HepG2 (cell line): ENCODE results near the gene KCNQ2. TPM values are rescaled to one million over a fixed set of nuclear protein-coding genes. Genes with fewer than 3 reads are reported as not detected.

Experiments
- ATAC-seq: fragments of 200-7000 bp; cut with Tn5 transposase; 3 replicates; pipeline ENCODE4 v1.9.1; 2020; ENCODE audit warnings: mild to moderate bottlenecking, moderate library complexity
- BruUV-seq: library from RNA; stranded (reverse); fragments of 400-500 nt; replicated peaks from 2 replicates; lab custom pipeline; 2021; lab: Mats Ljungman, UMichigan
- CTCF ChIA-PET: fragments of 300-600 bp; formaldehyde crosslinking; extraction: SDS; loops from one replicate; lab custom pipeline; 2021; ENCODE audit warnings: low total read pairs, inconsistent platforms, low intra/inter-chr PET ratio; lab: Yijun Ruan, JAX
- POLR2A ChIA-PET: fragments of 350-600 bp; sonication (Branson Sonifier 250); formaldehyde crosslinking; loops from one replicate; lab custom pipeline; 2020; ENCODE audit warnings: antibody characterized with exemption, inconsistent platforms; lab: Yijun Ruan, JAX
- DNase-seq: peaks from one replicate; pipeline ENCODE4 v3.0.0-alpha.2; 2015; ENCODE audit warnings: low spot score
- FAIRE-seq: peaks from 3 replicates; lab custom pipeline; 2011; peaks lifted over from hg19 to GRCh38; lab: Jason Lieb, UNC
- H2AFZ ChIP-seq: one replicate; pipeline ENCODE4 v1.6.1; 2011; ENCODE audit warnings: low read length, inconsistent platforms
- H3K27ac ChIP-seq: fragments of 300-600 bp; 3 replicates; pipeline ENCODE4 v1.8.0; 2011; ENCODE audit warnings: mixed run types, mild to moderate bottlenecking, mixed read lengths, low read length, inconsistent platforms; ENCODE audit not compliant: insufficient read depth; ENCODE audit errors: extremely low read length
- H3K27me3 ChIP-seq, 2 experiments: fragments of 200-600 bp in 1 of 2; 2 replicates in 1 of 2; 3 replicates in 1 of 2; pipeline versions ENCODE4 v1.6.0 to v1.8.0; 2011; ENCODE audit warnings: low read length in 2 of 2, mild to moderate bottlenecking in 2 of 2, moderate library complexity in 2 of 2, inconsistent platforms in 1 of 2; ENCODE audit not compliant: insufficient read depth in 2 of 2, control insufficient read depth in 1 of 2
- H3K36me3 ChIP-seq, 2 experiments: fragments of 200-600 bp in 1 of 2; replicated peaks in 1 of 2; 2 replicates in 1 of 2; 3 replicates in 1 of 2; pipeline versions ENCODE4 v1.5.1 to v1.8.0; 2011; ENCODE audit warnings: low read length in 2 of 2, inconsistent platforms in 1 of 2; ENCODE audit not compliant: insufficient read depth in 2 of 2, control insufficient read depth in 1 of 2
- H3K4me1 ChIP-seq: 2 replicates; pipeline ENCODE4 v1.5.1; 2012; ENCODE audit warnings: low read length, inconsistent platforms; ENCODE audit not compliant: insufficient read depth
- H3K4me2 ChIP-seq: 2 replicates; pipeline ENCODE4 v1.6.0; 2011; ENCODE audit warnings: low read depth, low read length, inconsistent platforms
- H3K4me3 ChIP-seq, 3 experiments: fragments of 200-600 bp in 1 of 3; sonication (generic), shearing (Covaris generic) in 1 of 3; replicated peaks in 1 of 3; 2 replicates each; pipeline ENCODE4 v1.5.1; 2011 to 2016; ENCODE audit warnings: low read length in 3 of 3, inconsistent platforms in 2 of 3, low read depth in 2 of 3, mild to moderate bottlenecking in 2 of 3, control low read depth in 1 of 3, mixed read lengths in 1 of 3; ENCODE audit not compliant: insufficient read depth in 1 of 3
- H3K79me2 ChIP-seq: one replicate; pipeline ENCODE4 v1.6.1; 2011; ENCODE audit warnings: low read length, inconsistent platforms; ENCODE audit not compliant: insufficient read depth
- H3K9ac ChIP-seq: 2 replicates; pipeline ENCODE4 v1.6.0; 2011; ENCODE audit warnings: mild to moderate bottlenecking, low read depth, low read length, inconsistent platforms; ENCODE audit not compliant: insufficient read depth
- H3K9me3 ChIP-seq: 2 replicates; pipeline ENCODE4 v1.5.1; 2012; ENCODE audit warnings: mild to moderate bottlenecking, low read length
- H4K20me1 ChIP-seq: 2 replicates; pipeline ENCODE4 v1.6.0; 2011; ENCODE audit warnings: inconsistent platforms, mild to moderate bottlenecking, low read length, moderate library complexity; ENCODE audit not compliant: insufficient read depth
- CREM ChIP-seq, 2 experiments: sonication (generic) in 1 of 2; formaldehyde crosslinking in 1 of 2; IDR thresholded peaks; 2 replicates each; pipeline versions ENCODE4 v1.4.0 to v1.6.1; 2016 to 2020; ENCODE audit warnings: antibody characterized with exemption in 1 of 2, mild to moderate bottlenecking in 1 of 2, missing genetic modification reagents in 1 of 2
- DNMT1 ChIP-seq: sonication (generic); formaldehyde crosslinking; IDR thresholded peaks from 2 replicates; pipeline ENCODE4 v1.5.1; 2020; ENCODE audit warnings: mild to moderate bottlenecking, missing genetic modification reagents
- EED ChIP-seq: sonication (generic); formaldehyde crosslinking; IDR thresholded peaks from 2 replicates; pipeline ENCODE4 v1.5.0; 2020; ENCODE audit warnings: mild to moderate bottlenecking, missing genetic modification reagents
- EZH2 ChIP-seq: conservative IDR thresholded peaks from 2 replicates; pipeline ENCODE4 v1.6.1; 2012; ENCODE audit warnings: mild to moderate bottlenecking, low read depth, low read length, moderate library complexity
- JDP2 ChIP-seq: sonication (generic); formaldehyde crosslinking; IDR thresholded peaks from 2 replicates; pipeline ENCODE4 v1.8.1; 2022; ENCODE audit warnings: missing genetic modification reagents, borderline replicate concordance
- JUNB ChIP-seq: sonication (generic); formaldehyde crosslinking; IDR thresholded peaks from 2 replicates; pipeline ENCODE4 v1.8.0; 2022; ENCODE audit warnings: missing genetic modification reagents, mild to moderate bottlenecking, borderline replicate concordance
- TP53 ChIP-seq: sonication (generic); formaldehyde crosslinking; conservative IDR thresholded peaks from 2 replicates; pipeline ENCODE4 v1.4.0; 2020; ENCODE audit warnings: missing genetic modification reagents
- ZNF556 ChIP-seq: sonication (generic); formaldehyde crosslinking; IDR thresholded peaks from 2 replicates; pipeline ENCODE4 v1.4.0; 2020; ENCODE audit warnings: mild to moderate bottlenecking, missing genetic modification reagents, borderline replicate concordance
- ZNF7 ChIP-seq: IDR thresholded peaks from 2 replicates; pipeline ENCODE4 v1.6.1; 2016; ENCODE audit warnings: missing biosample characterization, missing genetic modification reagents
- WGBS: methylation state at CpG from one replicate; pipeline ENCODE4 v1.1.6; 2017; ENCODE audit warnings: low lambda C conversion rate; 5-methylcytosine and 5-hydroxymethylcytosine counted together
- in situ Hi-C: cut with HindIII; loops from 2 replicates; pipeline ENCODE4 v1.10.0; 2017; ENCODE audit warnings: low pct_unique_long_range_greater_than_20kb; ENCODE audit not compliant: extremely low pct_ligation_motif_present
- intact Hi-C: fragments of 100-400 bp; cut with micrococcal nuclease; formaldehyde crosslinking; loops from one replicate; pipeline ENCODE4 v1.10.0; 2022; ENCODE audit not compliant: unreplicated experiment
- polyA plus RNA-seq, 8 experiments: library from polyadenylated mRNA; depleted of rRNA in 3 of 8; stranded (reverse) in 7 of 8; unstranded in 1 of 8; fragments of >200 nt; fragmentation: Illumina TruSeq in 4 of 8; extraction: Trizol in 4 of 8; gene quantifications; 2 replicates each; pipeline versions ENCODE4 v1.2.1 to v1.2.3, GENCODE V29; 2011 to 2016; ENCODE audit warnings: low read depth in 4 of 8, missing spikeins in 1 of 8, mixed read lengths in 1 of 8; ENCODE audit not compliant: insufficient read depth in 1 of 8
- total RNA-seq, 5 experiments: library from RNA; depleted of rRNA; stranded (reverse); fragments of >200 nt; fragmentation: Illumina TruSeq; extraction: Trizol; gene quantifications; 2 replicates each; pipeline ENCODE4 v1.2.3, GENCODE V29; 2016; ENCODE audit warnings: low read depth in 1 of 5

KCNQ2 gene
- total and polyA plus RNA-seq, 2 of the 13 experiments (the other 11 are each of a cell fraction or from before 2014, with no cell fraction given) = not detected

- no peak for FAIRE-seq
- CTCF ChIA-PET = no interaction called here
- peaks cover 75 to 97% of the 10 kb centered on the region in 2 experiments for H3K27me3 ChIP-seq
Observed at GRCh38 chr20:63418617-63419016, 53.8 kb downstream of the KCNQ2 start.

DNA sequence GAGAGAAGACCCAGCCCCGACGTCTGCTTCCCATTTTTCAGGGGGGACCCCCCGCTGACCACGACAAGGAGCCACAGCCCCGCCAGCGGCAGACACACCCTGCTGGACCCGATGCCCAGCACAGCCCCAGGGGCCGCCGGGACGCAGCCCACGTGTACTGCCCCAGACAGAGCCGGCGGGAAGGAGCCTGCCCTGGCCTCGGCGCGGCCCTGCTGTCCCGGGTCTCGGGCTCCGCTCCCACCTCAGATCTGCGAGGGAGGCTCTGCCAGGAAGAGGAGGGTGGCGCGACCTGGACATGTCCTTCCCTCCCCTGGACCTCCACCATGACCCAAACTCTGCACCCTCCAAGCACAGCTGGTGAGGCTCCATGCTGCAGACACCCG, 54.7 kb downstream of the KCNQ2 start:
- 14% methylated on average over 16 of the region's 23 CpGs for WGBS
- Histone ChIP-seq H3K4me3 (no peak overlapping the region), H3K4me1 (no peaks in the 10 kb centered on the region), H3K4me2 (no peak overlapping the region), H3K9me3 (no peaks in the 10 kb centered on the region), H2AFZ (no peak overlapping the region), H3K79me2 (no peaks in the 10 kb centered on the region), H3K9ac (no peak overlapping the region), H4K20me1 (peaks cover 9% of the 10 kb centered on the region; the same call in 1 of the 2 replicates), H3K27ac (no peak overlapping the region), H3K36me3 (no peaks in the 10 kb centered on the region)
- peak; percentile 2; the same call in 1 of the 3 replicates for ATAC-seq
- BruUV-seq = no TSS peak
- POLR2A ChIA-PET = no interaction called here
- in situ Hi-C loops = no loop called here
- no peak for FAIRE-seq
- DNase-seq = no peak
- TF ChIP-seq DNMT1 = 0 out of 2 replicates have a peak, but pooled peaks have one; percentile 35
- TF ChIP-seq ZNF556 (CRISPR knock-in tag) = no peak
- 0 out of 2 replicates have a peak, but pooled peaks have one; percentile 6 for TF ChIP-seq EZH2
- TF ChIP-seq, all 625 proteins: peak for 2
- H3K27me3 ChIP-seq = peaks cover 76 to 97% of the 10 kb centered on the region in 2 experiments
- intact Hi-C loops = no loop called here
- CTCF ChIA-PET = no interaction called here

More at GRCh38 chr20:63418617-63419016, 53.8 kb downstream of the KCNQ2 start:
- TF ChIP-seq EED (CRISPR knock-in tag) (0 out of 2 replicates have a peak, but pooled peaks have one; percentile 12), ZNF7 (CRISPR knock-in tag) (no peak), JUNB (CRISPR knock-in tag) (no peak), TP53 (CRISPR knock-in tag) (no peak), JDP2 (CRISPR knock-in tag) (no peak), CREM (IDR thresholded peaks at IDR 0.05) (no peak), CREM (CRISPR knock-in tag; IDR thresholded peaks at IDR 0.05) (no peak)
- H3K4me2 ChIP-seq = no peak overlapping the region
- no peaks in the 10 kb centered on the region for H3K36me3 ChIP-seq
- no peaks in the 10 kb centered on the region for H3K4me1 ChIP-seq
- no peaks in the 10 kb centered on the region for H3K9me3 ChIP-seq
- WGBS = 9% methylated on average over 13 of the region's 16 CpGs
- no peak overlapping the region for H3K9ac ChIP-seq
- peaks cover 7% of the 10 kb centered on the region; the same call in 1 of the 2 replicates for H4K20me1 ChIP-seq
- H3K79me2 ChIP-seq = no peaks in the 10 kb centered on the region
- H2AFZ ChIP-seq = no peak overlapping the region
- intact Hi-C loops = no loop called here
- no TSS peak for BruUV-seq
- no peak overlapping the region for H3K27ac ChIP-seq
- in situ Hi-C loops = no loop called here
- POLR2A ChIA-PET = no interaction called here
- no peak for DNase-seq
- ATAC-seq = no peak
- H3K4me3 ChIP-seq = no peak overlapping the region
